NOMO-1 treated with dmso at 0.1 percent for 144 hours (cell line): Measurements from ENCODE around the gene PDSS2.
"Not testable (repeated sequence)": the region's sequence is repeated elsewhere in the genome, so short reads cannot be mapped to it uniquely, and the experiment has no call there.

ENCODE experiments used
- DNase-seq: peaks from one replicate; lab custom pipeline; 2025; ENCODE audit not compliant: unreplicated experiment; lab: John Stamatoyannopoulos, UW

PDSS2 gene

GRCh38 chr6:107179004-107179403, 280.4 kb downstream of the PDSS2 start:
- no peak for DNase-seq

- no peak for DNase-seq
Measured at GRCh38 chr6:107173779-107174178, 285.6 kb downstream of the PDSS2 start.

DNA sequence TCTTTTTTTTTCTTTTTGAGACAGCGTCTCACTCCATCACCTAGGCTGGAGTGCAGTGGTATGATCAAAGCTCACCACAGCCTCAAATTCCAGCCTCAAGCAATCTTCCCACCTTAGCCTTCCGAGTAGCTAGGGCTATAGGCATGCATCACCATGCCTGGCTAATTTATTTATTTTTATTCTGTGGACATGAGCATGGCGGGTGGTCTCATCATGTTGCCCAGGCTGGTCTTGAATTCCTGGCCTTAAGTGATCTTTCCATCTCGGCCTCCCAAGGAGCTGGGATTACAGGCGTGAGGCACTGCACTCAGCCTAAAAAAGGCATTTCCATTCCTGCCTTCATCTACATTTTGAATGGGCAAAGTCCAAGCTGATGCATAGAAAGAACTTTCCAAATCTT, 287.9 kb downstream of the PDSS2 start:
- DNase-seq, result no peak

- not testable (repeated sequence) for DNase-seq
Measured at GRCh38 chr6:107164299-107164698, 295.1 kb downstream of the PDSS2 start.

- no peak for DNase-seq
Measured at GRCh38 chr6:107161521-107161920, 297.8 kb downstream of the PDSS2 start.

DNA sequence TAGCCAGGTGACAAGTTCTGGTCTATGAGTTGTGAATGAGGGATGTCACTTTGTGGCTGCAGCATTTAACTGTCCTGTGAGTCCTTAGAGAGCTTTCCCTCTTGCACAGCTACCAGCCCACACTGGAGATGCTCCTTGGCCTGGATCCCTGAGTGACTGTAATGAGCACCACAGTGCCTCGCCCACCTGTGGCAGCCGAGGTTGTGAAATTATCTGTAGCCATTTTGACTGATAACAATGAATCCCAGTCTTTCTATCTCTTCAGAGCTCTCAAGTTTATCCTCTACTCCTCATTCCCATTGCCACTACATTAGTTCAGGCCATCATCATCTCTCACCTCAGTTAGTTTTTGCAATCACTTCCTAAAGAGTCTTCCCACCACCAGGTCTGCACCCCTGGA, 302.7 kb downstream of the PDSS2 start:
- DNase-seq, result no peak

GRCh38 chr6:107154801-107155160, 304.6 kb downstream of the PDSS2 start:
- no peak for DNase-seq

- no peak for DNase-seq
Measured at GRCh38 chr6:107154131-107154800, 305.1 kb downstream of the PDSS2 start.

- no peak for DNase-seq
Measured at GRCh38 chr6:107152638-107153430, 306.5 kb downstream of the PDSS2 start.

GRCh38 chr6:107144666-107145065, 314.7 kb downstream of the PDSS2 start:
- DNase-seq, result no peak

GRCh38 chr6:107144014-107144413, 315.4 kb downstream of the PDSS2 start:
- no peak for DNase-seq

DNA sequence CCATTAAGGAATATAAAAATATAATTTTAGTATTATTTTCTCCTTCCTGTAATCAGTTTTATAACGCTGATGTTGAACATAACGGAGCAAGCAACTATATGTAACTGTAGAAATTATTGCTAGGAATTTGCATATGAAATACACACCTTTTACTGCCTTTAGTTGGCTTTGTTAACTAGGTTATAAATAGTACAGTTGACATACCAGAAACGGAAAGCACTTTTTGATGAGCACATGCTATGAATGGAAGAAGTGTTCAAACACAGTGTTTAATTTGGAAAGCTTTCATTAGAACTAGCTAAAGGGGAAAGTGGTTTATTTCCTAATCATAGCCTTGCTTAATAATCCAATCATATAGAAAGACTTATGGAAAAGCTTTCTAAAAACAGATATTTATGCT, 318.8 kb downstream of the PDSS2 start:
- no peak for DNase-seq

GRCh38 chr6:107136324-107136723, 323.0 kb downstream of the PDSS2 start:
- not testable (repeated sequence) for DNase-seq

GRCh38 chr6:107135048-107135680, 324.2 kb downstream of the PDSS2 start:
- DNase-seq, result not testable (repeated sequence)

GRCh38 chr6:107132330-107132954, 326.9 kb downstream of the PDSS2 start:
- DNase-seq, result no peak

DNA sequence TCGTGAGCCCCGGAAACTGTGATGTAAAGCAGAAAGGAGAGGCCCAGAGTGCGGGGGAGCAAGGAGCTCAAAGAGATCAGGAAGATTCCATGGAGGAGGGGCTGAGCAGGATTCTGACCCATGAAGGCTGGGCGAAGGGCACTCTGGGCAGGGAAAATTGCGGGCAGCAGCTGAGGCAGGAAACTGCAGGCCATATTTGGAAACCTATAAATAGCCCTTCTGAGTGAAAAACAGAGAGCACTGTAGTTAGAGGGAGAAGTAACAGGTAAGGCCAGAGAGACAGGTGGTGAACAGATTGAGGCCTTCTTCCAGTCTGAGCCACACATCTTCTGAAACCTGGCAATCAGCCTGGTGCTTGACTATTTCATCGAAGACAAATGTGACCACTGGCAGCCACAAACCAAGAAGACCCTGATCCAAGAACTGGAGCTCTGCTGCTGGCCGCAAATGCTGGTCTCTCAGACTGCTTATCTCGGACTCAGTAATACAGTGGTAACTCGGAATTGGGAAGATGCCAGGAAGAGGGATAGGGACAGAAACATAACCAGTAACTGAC, 329.9 kb downstream of the PDSS2 start:
- no peak for DNase-seq

DNA sequence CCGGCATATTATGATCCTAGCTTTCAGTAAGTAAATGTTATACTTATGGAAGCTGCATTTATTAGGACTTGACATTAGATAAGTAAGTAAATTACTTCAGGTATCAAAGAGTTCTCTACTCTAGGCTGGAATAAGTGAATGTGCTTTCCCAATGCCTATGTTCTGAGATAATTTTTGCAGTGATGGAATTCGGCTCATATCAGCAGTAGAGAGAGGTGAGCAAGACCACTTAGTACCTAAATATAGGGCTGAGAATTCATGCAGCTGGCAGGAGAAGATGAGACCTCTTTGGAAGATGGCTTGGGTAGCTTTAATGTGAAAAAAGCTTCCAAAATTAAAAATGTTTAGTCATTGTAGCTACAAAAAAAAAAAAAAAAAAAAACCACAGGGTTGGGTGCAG, 330.8 kb downstream of the PDSS2 start:
- DNase-seq, result no peak

GRCh38 chr6:107128175-107128574, 331.2 kb downstream of the PDSS2 start:
- DNase-seq, result no peak

DNA sequence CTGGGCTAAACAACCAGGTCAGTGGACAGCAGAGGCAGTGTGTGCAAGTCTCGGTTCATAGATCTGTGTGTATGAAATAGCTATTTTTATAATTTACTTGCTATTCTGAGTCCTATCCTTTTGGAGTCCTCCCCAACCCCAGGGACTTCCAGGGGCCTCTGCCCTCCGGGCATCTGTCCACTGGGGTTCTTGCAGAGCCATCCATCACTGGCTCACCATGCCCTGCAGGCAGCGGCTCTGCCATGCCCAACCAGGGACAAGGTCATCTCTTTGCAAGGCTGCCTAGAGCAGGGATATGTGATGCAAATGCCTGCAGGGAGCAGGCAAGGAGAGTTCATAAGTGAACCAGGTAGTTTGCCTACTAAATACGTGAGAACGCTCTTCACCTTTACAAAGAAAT, 333.6 kb downstream of the PDSS2 start:
- DNase-seq, result no peak

DNA sequence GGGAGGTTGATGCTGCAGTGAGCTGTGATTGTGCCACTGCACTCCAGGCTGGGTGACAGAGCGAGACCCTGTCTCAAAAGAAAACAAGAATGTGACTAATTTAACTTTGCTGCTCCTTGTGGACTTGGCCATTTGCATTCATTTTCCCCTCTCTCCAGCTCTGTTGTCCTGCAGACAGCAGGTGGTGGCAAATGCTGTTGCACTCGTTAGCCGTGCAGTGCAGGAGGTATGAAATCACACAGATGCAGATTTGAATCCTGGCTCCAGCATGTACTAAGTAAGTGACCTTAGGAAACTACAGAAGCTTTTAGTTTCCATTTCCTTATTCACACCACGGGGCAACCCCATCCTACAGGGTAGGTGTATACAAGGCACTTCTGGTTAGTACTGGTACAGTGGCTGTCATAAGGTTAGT, 334.4 kb downstream of the PDSS2 start:
- no peak for DNase-seq

- no peak for DNase-seq
Measured at GRCh38 chr6:107123501-107123900, 335.9 kb downstream of the PDSS2 start.
